Glutamatergic neuron (in vitro differentiated cells): ENCODE results near the gene MAN1A1. TPM values are rescaled to one million over a fixed set of nuclear protein-coding genes. Genes with fewer than 3 reads are reported as not detected.

ENCODE experiments used
- DNase-seq: peaks from one replicate; pipeline ENCODE4 v3.0.0; 2022
- H3K27ac Mint-ChIP-seq: one replicate; pipeline ENCODE4 v1.8.0; 2020; ENCODE audit warnings: mild to moderate bottlenecking, mixed read lengths, inconsistent platforms; ENCODE audit not compliant: unreplicated experiment
- H3K27me3 Mint-ChIP-seq: one replicate; pipeline ENCODE4 v1.8.0; 2020; ENCODE audit warnings: mild to moderate bottlenecking, moderate library complexity, mixed read lengths, inconsistent platforms; ENCODE audit not compliant: unreplicated experiment
- H3K36me3 Mint-ChIP-seq: one replicate; pipeline ENCODE4 v1.8.0; 2020; ENCODE audit warnings: mild to moderate bottlenecking, mixed read lengths, inconsistent platforms; ENCODE audit not compliant: unreplicated experiment
- H3K4me1 Mint-ChIP-seq: one replicate; pipeline ENCODE4 v1.8.0; 2020; ENCODE audit warnings: mild to moderate bottlenecking, low read depth, mixed read lengths, inconsistent platforms; ENCODE audit not compliant: unreplicated experiment
- H3K4me3 Mint-ChIP-seq: one replicate; pipeline ENCODE4 v1.8.0; 2020; ENCODE audit warnings: mild to moderate bottlenecking, mixed read lengths, inconsistent platforms; ENCODE audit not compliant: unreplicated experiment
- H3K9me3 Mint-ChIP-seq: one replicate; pipeline ENCODE4 v1.8.0; 2020; ENCODE audit warnings: mild to moderate bottlenecking, moderate library complexity, mixed read lengths, inconsistent platforms; ENCODE audit not compliant: unreplicated experiment
- CTCF ChIP-seq: fragments of 200-600 bp; sonication (generic); IDR thresholded peaks from one replicate; pipeline ENCODE4 v1.5.0; 2021; ENCODE audit not compliant: partially characterized antibody, unreplicated experiment
- total RNA-seq: library from RNA; stranded (reverse); fragmentation: NEBNext Ultra II Directional; extraction: Animal tissue kit (Norgen Biotek cat#: 25700); gene quantifications from one replicate; pipeline ENCODE4 v1.2.1, GENCODE V29; 2021; ENCODE audit not compliant: unreplicated experiment

The MAN1A1 gene
- total RNA-seq, 1 donor from 2014 or later = 10.5 TPM

- Mint-ChIP-seq H3K4me3 (no peak overlapping the region), H3K27ac (no peak overlapping the region), H3K9me3 (no peaks in the 10 kb centered on the region), H3K36me3 (no peaks in the 10 kb centered on the region), H3K27me3 (no peaks in the 10 kb centered on the region), H3K4me1 (peaks cover 6% of the 10 kb centered on the region)
- no peak for DNase-seq
- no peak for TF ChIP-seq CTCF
Measured at GRCh38 chr6:119162134-119162775, 187.3 kb downstream of the MAN1A1 start.

GRCh38 chr6:119161438-119161837 lies 188.1 kb downstream of the MAN1A1 start:
- Mint-ChIP-seq H3K4me3 (no peak overlapping the region), H3K9me3 (no peaks in the 10 kb centered on the region)

GRCh38 chr6:119160911-119161310 lies 188.7 kb downstream of the MAN1A1 start:
- no peak for DNase-seq
- Mint-ChIP-seq H3K4me1 (peaks cover 7% of the 10 kb centered on the region), H3K9me3 (peaks cover 1% of the 10 kb centered on the region), H3K27ac (no peak overlapping the region), H3K4me3 (no peak overlapping the region), H3K36me3 (no peaks in the 10 kb centered on the region), H3K27me3 (no peaks in the 10 kb centered on the region)
- TF ChIP-seq CTCF = no peak

More at GRCh38 chr6:119161438-119161837, 188.1 kb downstream of the MAN1A1 start:
- no peak overlapping the region for H3K27ac Mint-ChIP-seq
- H3K27me3 Mint-ChIP-seq = no peaks in the 10 kb centered on the region
- H3K4me1 Mint-ChIP-seq = peaks cover 6% of the 10 kb centered on the region
- no peak for DNase-seq
- TF ChIP-seq CTCF = no peak
- H3K36me3 Mint-ChIP-seq = no peaks in the 10 kb centered on the region

- Mint-ChIP-seq H3K36me3 (no peaks in the 10 kb centered on the region), H3K27me3 (no peaks in the 10 kb centered on the region), H3K27ac (no peak overlapping the region), H3K4me3 (no peak overlapping the region), H3K9me3 (peaks cover 2% of the 10 kb centered on the region), H3K4me1 (peaks cover 8% of the 10 kb centered on the region)
- DNase-seq = no peak
- TF ChIP-seq CTCF = no peak
Measured at GRCh38 chr6:119158057-119158848, 191.3 kb downstream of the MAN1A1 start.

GRCh38 chr6:119157506-119157815 lies 192.1 kb downstream of the MAN1A1 start:
- Mint-ChIP-seq H3K36me3 (no peaks in the 10 kb centered on the region), H3K4me1 (peaks cover 8% of the 10 kb centered on the region), H3K27ac (no peak overlapping the region), H3K9me3 (peaks cover 2% of the 10 kb centered on the region), H3K4me3 (no peak overlapping the region), H3K27me3 (no peaks in the 10 kb centered on the region)
- TF ChIP-seq CTCF = no peak
- DNase-seq = no peak
